A549 (cell line): Measurements from ENCODE around the gene FOXF2.

Experiments used
- BHLHE40 ChIP-seq: IDR thresholded peaks from 2 replicates; pipeline ENCODE4 v1.6.1; 2012; ENCODE audit warnings: low read depth, low read length, inconsistent platforms
- CTCF ChIP-seq: fragments of >200 bp; sonication (Bioruptor Twin); formaldehyde crosslinking; IDR thresholded peaks from 3 replicates; pipeline ENCODE4 v1.5.1; 2016
- E2F6 ChIP-seq: IDR thresholded peaks from 2 replicates; pipeline ENCODE4 v1.6.1; 2012; ENCODE audit warnings: low read depth, borderline replicate concordance
- GATA3 ChIP-seq: IDR thresholded peaks from 2 replicates; pipeline ENCODE4 v1.6.1; 2012; ENCODE audit warnings: borderline replicate concordance
- JUNB ChIP-seq: fragments of >200 bp; sonication (Bioruptor Twin); formaldehyde crosslinking; IDR thresholded peaks from 2 replicates; pipeline ENCODE4 v1.6.1; 2016
- MAZ ChIP-seq: fragments of 150-350 bp; IDR thresholded peaks from 2 replicates; pipeline ENCODE4 v1.6.1; 2014; ENCODE audit warnings: antibody characterized with exemption, low read depth, low read length, borderline replicate concordance
- POLR2AphosphoS2 ChIP-seq: conservative IDR thresholded peaks from 2 replicates; pipeline ENCODE4 v1.6.1; 2012; ENCODE audit warnings: low read length, improper control_type of control experiment, inconsistent platforms
- RAD21 ChIP-seq, 2 experiments: fragments of >200 bp in 1 of 2; sonication (Bioruptor Twin) in 1 of 2; formaldehyde crosslinking in 1 of 2; IDR thresholded peaks in 1 of 2; conservative IDR thresholded peaks in 1 of 2; 2 replicates in 1 of 2; 3 replicates in 1 of 2; pipeline ENCODE4 v1.6.1; 2012 to 2018; ENCODE audit warnings: inconsistent platforms in 1 of 2
- REST ChIP-seq: fragments of 200-600 bp; sonication (generic); IDR thresholded peaks from 2 replicates; pipeline ENCODE4 v1.6.1; 2016; ENCODE audit warnings: antibody characterized with exemption, mild to moderate bottlenecking, moderate library complexity
- USF2 ChIP-seq: fragments of 450-650 bp; IDR thresholded peaks from 2 replicates; pipeline ENCODE4 v1.6.1; 2014; ENCODE audit warnings: antibody characterized with exemption

- TF ChIP-seq CTCF = no peak
- TF ChIP-seq BHLHE40 = no peak
- no peak for TF ChIP-seq E2F6
- TF ChIP-seq POLR2AphosphoS2 = no peak
- no peak for TF ChIP-seq REST
- no peak for TF ChIP-seq USF2
- no peak for TF ChIP-seq RAD21 (conservative IDR thresholded peaks at IDR 0.05 in 1 of 2, IDR thresholded peaks at IDR 0.05 in 1 of 2)
- TF ChIP-seq JUNB = no peak
- TF ChIP-seq MAZ = no peak
- no peak for TF ChIP-seq GATA3
Observed at GRCh38 chr6:1402369-1402768, 13.0 kb downstream of the FOXF2 start.
